HG03175 (cell line): ENCODE measurements around the gene JMJD7.

ENCODE experiments used
- ATAC-seq: cut with Tn5 transposase; IDR thresholded peaks from one replicate; pipeline ENCODE4 v1.9.1; 2021; ENCODE audit warnings: mild to moderate bottlenecking, moderate library complexity; ENCODE audit not compliant: unreplicated experiment

Gene JMJD7

DNA sequence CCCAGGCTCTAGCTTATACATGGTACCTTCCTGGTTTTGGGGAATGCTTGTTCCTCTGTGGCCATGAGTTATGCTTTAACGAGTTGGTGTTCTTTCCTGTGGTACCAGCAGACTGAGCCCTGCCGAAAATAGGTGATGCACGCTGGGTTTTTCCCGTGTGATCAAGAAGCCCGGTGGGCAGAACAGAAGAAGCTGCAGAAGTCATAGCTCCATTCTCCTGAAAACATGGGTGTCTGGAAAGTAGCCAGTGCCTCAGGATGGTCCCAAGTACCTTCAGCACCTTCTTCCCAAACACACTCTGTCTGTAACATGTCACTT, 28.4 kb upstream of the JMJD7 start:
- no peak for ATAC-seq

DNA sequence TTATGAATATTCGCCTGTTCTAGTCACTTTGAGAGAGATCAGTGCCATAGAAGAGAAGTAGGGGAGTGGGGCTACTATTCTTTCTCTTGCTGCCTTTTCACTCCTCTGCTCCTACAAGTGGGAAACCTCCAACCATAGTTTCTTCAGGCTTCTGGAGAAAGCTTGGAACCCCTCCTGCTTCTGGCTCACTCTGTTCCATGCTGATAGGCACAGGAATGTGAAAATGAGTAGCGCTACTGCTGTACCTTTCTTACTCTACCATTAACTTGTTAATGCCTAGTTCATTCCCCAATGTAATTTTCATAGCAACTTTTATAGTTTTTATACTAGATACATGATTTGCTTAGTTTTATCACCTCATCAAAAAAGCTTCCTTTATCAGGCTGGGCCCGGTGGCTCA, 26.7 kb upstream of the JMJD7 start:
- ATAC-seq: no peak

DNA sequence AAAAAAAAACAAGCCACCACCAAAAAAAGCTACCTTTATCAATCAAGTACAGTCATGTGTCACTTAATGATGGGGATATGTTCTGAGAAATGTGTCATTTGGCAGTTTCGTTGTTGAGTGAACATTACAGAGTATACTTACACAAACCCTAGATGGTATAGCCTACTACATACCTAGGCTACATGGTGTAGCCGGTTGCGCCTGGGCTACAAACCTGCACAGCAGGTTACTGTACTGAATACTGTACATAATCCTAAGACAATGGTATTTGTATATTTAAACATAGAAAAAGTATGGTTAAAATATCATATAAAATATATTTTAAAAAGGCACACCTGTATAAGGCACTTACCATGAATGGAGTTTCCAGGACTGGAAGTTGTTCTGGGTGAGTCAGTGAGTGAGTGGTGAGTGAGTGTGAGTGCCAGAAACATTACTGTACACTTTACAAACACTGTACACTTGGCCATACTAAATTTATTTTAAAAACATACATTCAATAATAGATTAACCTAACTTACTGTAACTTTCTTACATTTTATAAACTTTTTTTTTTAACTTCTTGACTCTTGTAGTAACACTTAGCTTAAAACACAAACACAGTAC, 25.9 kb upstream of the JMJD7 start:
- no peak for ATAC-seq

- ATAC-seq: no peak
Observed at GRCh38 chr15:41804361-41804760, 23.5 kb upstream of the JMJD7 start.

GRCh38 chr15:41804916-41805666, 22.8 kb upstream of the JMJD7 start:
- ATAC-seq: no peak

DNA sequence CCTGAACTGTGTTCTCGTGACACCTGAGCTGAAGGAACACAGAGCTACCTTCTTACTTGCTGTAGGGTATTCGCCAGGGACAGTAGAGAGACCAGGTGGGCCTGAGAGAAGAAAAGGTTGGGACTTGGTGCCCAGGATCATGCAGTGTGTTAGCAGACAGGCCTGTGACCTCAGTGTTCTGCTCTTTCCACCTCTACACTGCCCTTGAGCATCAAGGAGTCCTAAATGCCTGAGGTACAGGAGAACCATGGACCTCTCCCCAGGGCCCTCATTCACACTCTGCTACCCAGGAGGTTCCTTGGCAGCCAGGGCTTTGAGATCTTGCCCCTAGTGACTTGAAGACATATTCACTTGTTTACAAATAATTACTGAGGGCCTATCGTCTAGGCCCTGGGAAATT, 22.2 kb upstream of the JMJD7 start:
- no peak for ATAC-seq

- ATAC-seq: no peak
Observed at GRCh38 chr15:41806291-41807181, 21.4 kb upstream of the JMJD7 start.

GRCh38 chr15:41809121-41809520, 18.8 kb upstream of the JMJD7 start:
- no peak for ATAC-seq

GRCh38 chr15:41809526-41810220, 18.2 kb upstream of the JMJD7 start:
- ATAC-seq: no peak

- ATAC-seq: no peak
Observed at GRCh38 chr15:41810651-41811431, 17.1 kb upstream of the JMJD7 start.

GRCh38 chr15:41811432-41812195, 16.3 kb upstream of the JMJD7 start:
- no peak for ATAC-seq

DNA sequence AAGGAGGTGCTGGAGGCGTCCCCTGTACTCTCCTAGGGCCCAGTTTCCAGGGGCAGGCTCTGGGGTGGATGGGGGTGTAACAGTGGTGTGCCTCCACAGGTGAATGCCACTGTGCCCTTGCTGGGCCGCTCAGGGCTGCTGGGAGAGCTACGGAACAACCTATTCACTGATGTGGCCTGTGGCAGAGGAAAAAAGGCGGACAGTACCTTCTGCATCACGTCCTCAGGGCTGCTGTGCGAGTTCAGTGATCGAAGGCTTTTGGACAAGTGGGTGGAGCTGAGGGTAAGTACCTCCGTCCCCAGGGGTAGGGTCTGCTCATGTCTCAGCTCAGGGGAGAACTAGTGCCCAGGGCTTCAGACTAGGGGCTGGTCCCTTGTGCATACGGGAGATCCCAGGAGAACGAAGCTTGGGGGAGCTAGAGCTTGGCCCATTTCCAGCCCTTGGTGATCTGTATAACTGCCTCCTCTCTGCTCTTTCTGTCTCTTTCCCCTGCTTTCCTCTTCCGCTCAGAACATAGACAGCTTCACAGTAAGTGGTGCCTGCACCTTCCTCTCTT, 15.0 kb upstream of the JMJD7 start:
- no peak for ATAC-seq

DNA sequence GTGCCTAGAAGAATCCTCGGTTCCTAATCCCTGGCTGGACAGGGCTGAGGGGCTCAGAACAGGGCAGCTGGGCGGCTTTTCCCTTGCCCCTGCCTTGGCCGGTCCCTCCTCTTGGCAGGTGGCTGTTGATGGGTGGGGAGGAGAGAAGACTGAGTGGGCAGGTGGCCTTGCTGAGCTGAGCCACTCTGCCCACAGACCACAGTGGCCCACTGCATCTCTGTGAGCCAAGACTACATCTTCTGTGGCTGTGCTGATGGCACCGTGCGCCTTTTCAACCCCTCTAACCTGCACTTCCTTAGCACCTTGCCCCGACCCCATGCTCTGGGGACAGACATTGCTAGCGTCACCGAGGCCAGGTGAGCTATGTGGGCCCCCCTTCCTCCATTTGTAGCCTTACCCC, 14.5 kb upstream of the JMJD7 start:
- ATAC-seq: no peak

- no peak for ATAC-seq
Observed at GRCh38 chr15:41814534-41814933, 13.4 kb upstream of the JMJD7 start.

DNA sequence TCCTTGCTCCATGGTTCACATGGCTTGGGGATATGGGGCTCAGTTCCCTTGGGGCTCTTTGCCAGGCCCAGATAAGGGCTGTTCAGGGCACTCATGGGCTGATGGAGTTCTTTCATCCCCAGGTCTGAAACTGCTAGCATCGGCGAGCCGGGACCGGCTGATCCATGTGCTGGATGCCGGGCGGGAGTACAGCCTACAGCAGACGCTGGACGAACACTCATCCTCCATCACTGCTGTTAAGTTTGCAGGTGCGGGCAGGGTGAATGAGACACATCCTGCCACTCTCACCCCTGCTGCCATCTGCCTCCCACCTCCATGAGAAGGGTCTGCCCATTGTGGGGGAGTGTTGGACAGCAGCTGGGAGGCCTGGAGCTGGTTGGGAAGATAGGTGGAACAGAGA, 11.1 kb upstream of the JMJD7 start:
- ATAC-seq: no peak

DNA sequence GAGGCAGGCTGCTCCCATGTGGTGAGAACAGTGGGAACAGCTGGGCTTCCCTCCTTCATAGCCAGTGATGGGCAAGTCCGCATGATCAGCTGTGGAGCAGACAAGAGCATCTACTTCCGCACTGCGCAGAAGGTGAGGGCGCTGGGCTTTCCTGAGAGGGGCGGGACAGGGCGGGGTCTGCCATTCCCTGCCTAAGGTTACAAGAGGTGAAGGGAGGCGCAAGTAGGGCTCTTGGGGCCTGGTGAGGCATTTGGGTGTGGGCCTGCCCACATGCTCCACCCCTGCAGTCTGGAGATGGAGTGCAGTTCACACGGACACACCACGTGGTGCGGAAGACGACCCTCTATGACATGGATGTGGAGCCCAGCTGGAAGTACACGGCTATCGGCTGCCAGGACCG, 10.6 kb upstream of the JMJD7 start:
- ATAC-seq: no peak

- no peak for ATAC-seq
Observed at GRCh38 chr15:41817781-41818180, 10.1 kb upstream of the JMJD7 start.

GRCh38 chr15:41819455-41820050, 8.3 kb upstream of the JMJD7 start:
- ATAC-seq: no peak

DNA sequence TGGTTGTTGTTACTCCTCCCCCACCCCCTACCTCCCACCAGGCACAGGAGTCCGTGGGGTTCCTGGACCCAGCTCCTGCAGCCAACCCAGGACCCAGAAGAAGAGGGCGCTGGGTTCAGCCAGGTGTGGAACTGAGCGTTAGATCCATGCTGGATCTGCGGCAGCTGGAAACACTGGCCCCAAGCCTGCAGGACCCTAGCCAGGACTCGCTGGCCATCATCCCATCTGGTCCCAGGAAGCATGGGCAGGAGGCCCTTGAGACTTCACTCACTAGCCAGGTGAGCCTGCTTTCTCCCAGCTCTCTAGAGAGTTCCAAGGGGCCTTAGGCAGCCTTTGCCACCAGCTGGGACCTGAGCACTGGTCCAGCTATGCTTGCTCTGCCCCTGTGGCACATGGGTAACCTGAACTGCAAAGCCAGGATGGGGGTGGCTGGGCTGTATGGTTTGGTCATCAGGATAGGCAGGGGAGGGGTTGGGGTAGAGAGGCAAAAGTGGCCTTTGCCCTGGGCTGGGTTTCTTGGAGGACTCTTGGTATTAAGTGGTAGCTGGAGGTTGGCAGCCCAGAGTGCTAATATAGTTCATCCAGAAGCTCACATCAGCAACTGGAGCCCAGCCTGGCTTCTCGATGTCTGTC, 7.0 kb upstream of the JMJD7 start:
- no peak for ATAC-seq
